Muscle of arm (tissue), 12 donors: ENCODE measurements around the gene KCNMA1. TPM values are rescaled to one million over a fixed set of nuclear protein-coding genes. Genes with fewer than 3 reads are reported as not detected.
"Not testable (repeated sequence)": the region's sequence is repeated elsewhere in the genome, so short reads cannot be mapped to it uniquely, and the experiment has no call there.

Source experiments
- DNase-seq: peaks from one replicate; pipeline ENCODE4 v3.0.0-alpha.2; 2013
- polyA plus RNA-seq, 12 donors: library from polyadenylated mRNA; unstranded; fragments of 120-200 nt; gene quantifications; one replicate each; pipeline ENCODE4 v1.2.1, GENCODE V29; 2013; ENCODE audit not compliant: insufficient read length in 12 of 12

Gene KCNMA1
- polyA plus RNA-seq, 12 donors = 12.3 to 20.1 (median 16.4) TPM; not detected in 1

DNA sequence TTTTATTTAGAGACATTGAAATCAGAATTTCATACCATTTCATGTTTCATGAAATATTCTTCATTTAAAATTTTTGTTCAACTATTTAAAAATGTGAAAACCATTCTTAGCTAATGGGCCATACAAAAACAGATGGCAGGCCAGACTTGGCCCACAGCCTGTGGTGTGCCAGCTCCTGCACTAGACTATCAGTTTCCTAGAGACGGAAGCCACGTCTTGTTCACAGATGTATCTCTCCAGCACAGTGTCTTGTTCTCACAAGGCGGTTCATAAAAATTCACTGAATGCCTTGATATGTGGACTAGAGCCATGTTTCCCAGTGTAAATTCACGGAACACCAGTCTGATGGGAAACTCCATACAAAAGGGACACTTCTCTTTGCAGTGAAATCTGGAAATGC lies 216.0 kb downstream of the KCNMA1 start:
- no peak for DNase-seq

- no peak for DNase-seq
Measured at GRCh38 chr10:77420947-77421523, 216.6 kb downstream of the KCNMA1 start.

GRCh38 chr10:77419979-77420378 lies 217.6 kb downstream of the KCNMA1 start:
- DNase-seq = no peak

DNA sequence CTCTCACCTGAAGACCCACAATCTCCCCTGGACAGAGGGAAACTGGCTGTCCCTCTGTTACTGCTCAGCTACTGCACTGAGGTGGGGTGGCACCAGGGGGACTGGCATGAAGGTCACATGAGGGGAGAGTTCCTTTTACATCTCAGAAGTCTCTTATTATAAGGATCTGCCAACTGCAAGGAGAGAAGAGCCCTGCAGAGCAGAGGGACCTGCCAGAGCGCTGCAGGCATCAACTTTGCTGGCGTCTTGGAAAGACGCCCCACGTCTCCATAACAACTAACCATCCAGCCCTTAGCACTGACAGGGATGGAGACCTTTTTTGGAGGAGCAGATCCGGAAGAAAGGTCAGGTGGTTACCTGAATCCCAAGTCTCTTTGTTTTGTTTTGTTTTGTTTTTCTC lies 218.6 kb downstream of the KCNMA1 start:
- no peak for DNase-seq

DNA sequence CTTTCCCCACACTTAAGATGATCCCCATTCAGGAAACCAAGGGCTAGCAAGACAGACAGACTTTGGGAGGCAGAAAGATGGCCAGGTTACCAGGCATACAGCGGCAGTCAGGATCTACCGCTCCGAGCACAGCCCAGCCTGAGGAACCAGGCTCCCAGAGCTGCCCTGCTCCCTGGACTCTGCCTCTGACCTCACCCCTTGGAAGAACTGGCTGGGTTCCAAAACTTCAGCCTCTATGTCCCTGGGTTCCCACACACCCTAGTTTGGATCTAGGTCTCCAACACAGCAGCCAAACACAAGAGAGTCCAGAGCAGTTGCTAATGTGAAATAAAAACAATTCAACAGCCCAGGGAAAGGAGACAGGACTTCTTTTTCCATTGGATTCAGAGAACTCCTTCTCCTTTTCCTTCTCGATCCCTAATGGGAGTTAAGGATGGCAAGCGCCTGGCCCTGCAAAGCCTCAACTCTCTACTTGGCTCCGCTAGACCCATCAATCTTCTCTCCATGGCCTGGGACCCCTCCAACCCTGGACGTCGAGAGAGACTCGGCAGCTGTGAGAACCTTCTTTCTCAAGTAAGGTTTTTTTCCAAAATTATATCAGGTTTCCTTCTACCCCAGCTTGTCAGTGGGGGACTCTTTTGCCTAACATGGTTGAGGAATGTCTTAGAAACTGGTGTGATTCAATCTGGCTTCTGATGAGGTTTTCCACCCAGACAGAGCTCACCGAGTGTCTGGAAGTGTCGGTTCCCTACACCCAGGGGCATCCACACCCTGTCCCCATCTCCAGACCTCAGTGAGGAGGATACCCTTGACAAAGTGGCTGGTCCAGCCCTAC lies 219.6 kb downstream of the KCNMA1 start:
- DNase-seq = no peak

DNA sequence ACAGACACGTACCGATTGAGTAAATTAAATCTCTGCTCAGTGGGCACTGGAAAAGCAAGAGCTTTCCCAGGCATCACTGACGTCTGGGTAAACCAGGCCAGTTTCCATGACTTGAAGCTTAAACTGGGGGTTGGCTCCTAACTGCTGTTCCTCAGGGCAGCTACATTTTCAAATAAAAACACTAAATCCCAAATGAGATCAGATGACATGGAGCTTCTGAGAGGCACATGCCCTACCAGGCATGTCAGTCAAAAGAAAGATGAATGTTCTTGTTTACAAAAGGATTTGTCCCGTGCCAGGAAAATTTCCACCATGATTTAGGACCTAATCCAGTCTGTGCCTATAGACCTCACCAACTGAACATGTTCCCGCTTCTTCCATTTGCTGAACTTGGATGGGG lies 220.2 kb downstream of the KCNMA1 start:
- DNase-seq = no peak

DNA sequence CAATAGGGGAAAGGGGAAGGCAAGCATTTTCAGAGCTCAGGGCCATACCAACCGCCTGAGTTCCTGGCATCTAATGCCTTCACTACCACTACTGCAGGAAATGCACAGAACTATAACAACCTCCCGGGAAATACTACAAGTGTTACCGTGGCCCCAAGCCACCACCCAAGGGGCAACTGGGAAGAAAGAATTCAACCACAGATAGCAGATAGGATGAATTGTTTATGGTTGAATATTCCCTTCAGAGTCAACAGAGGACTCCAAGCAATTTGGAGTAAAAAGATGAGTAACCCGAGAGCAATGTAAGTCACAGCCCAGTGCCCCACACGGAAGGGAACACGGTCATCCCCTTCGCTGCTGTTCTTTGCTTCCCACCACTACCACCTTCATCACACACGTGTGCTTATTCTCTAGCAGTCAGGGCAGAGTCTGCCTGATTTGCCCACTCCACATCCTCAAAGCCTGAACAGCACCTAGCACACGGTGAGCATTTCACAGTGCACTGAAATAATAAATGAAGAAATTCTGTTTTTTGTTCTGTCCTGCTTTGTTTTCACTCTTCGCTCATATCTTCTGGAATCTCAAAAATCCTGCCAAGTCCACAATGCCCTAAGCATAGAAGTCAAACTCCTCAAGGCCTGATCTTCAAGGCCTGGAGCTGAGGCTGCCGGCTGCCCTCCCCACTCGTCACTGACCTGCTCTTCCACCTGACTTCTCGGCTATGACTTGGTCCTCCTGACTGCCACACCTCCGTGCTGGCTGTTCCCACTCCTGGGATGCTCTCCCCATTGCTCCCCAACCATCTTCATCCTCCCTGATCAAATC lies 221.1 kb downstream of the KCNMA1 start:
- no peak for DNase-seq

DNA sequence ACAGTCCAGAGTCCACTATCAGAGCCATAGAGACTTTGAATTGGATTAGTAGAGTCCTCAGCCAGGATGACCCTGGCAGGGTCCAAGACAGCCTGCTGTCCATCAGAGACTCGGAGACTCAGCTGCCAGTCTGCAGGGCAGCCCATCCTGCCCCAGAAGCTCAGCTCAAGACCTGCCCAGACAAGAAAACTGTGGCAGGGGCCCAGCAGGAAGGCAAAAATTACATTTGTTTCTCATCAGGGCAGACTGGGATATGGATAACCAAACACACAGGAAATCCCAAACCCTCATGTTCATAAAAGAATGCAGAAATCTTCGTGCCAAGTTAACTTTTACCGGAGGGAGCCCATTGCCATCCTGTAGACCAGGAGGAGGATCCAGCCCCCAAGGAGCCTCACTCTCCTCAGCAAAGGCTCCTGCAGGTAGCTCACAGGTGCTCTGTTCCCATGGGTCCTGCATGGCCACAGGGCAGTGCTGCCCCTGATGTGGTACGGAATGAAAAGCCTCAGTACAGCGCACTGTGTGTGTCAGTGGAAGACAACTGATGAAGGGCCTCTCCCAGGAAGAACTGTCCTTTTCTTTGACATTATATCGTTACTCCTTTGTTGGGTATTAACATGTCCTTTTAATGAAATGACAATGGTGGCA lies 222.2 kb downstream of the KCNMA1 start:
- DNase-seq = no peak

- DNase-seq = no peak
Measured at GRCh38 chr10:77413231-77413630, 224.4 kb downstream of the KCNMA1 start.

GRCh38 chr10:77412573-77413133 lies 225.0 kb downstream of the KCNMA1 start:
- not testable (repeated sequence) for DNase-seq

DNA sequence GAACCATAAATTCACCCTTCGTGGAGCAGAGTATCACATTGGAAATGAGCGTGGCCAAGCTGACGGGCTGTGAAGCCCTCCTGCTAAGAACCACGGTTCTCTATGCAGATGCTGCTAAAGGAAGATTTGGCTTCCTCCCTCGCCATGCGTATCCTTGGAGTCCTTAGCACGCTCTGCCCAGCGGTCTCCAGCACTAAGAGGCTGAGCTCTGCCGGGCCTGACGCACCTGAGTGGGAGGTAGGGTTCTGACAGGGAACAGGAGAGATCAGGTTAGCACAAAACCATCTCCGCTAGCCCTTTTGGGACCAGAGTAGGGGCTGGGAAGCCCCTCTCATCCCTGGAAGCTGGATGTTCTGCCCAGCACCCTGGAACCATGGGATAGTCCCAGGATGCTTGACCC lies 225.8 kb downstream of the KCNMA1 start:
- DNase-seq = no peak

DNA sequence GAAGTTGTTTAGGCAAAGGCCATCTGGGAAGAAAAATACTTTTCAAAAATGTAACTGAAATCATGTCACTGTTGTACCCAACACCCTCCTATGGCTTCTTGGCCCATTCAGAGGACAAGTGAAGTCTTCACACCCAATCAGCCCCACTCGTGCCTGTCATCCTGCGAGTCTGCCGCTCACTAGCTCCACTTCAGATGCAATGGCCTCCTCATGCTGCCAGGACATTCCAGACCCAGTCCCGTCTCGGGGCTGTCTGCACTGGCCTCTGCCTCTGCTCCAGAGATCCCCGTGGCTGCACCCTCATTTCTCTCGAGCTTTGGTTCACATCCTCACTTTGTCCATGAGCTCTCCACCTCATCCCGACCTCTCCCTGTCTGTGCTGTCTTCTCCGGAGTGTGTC lies 227.1 kb downstream of the KCNMA1 start:
- DNase-seq = no peak

- no peak for DNase-seq
Measured at GRCh38 chr10:77409697-77410471, 227.7 kb downstream of the KCNMA1 start.

DNA sequence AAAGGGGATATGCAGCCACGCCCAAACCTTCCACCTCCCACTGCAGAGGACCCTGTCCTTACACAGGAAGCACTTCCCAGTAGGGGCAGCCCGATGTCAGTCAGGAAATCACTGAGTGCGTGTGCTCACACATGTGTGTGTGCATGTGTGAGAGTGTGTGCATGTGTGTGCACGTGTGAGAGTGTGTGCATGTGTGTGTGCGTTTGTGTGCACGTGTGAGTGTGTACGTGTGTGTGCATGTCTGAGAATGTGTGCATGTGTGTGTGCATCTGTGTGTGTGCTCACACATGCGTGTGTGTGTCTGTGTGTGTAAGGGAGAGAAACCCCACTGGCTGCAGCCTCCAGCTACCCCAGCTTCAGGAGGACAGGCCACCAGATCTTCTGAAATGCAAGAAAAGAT lies 229.3 kb downstream of the KCNMA1 start:
- DNase-seq = no peak

DNA sequence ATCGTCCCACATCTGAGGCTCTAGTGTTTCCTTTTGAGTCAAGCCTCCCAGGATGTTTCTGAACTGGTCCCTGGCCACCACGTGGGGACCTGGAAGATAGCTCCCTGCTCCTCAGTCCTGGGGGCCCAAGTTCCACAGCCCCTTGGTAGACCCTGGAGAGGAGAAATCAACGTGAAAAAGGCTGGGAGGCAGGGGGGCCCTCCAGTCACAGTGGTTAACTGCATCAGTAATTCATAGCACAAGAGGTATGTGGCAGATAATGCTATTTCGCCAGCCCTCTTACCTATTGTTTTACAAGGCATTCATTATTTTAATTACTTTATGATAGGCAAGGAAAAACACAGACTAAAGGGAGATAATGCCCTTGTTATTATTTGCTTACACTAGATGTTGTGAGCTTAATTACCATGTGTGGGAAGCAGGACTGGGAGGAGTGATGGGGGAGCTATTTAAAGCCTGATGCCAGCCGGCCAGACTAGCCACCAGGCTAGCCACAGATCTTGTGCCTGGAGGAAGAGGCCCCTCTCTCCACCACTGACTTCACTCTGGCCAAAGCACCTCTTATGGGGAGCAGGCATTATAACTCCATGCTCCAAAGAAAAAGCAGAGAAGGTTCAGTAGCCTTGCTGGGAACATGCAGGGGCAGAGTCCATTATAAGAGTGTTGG lies 230.7 kb downstream of the KCNMA1 start:
- DNase-seq = no peak

- DNase-seq = no peak
Measured at GRCh38 chr10:77405771-77406241, 231.8 kb downstream of the KCNMA1 start.

DNA sequence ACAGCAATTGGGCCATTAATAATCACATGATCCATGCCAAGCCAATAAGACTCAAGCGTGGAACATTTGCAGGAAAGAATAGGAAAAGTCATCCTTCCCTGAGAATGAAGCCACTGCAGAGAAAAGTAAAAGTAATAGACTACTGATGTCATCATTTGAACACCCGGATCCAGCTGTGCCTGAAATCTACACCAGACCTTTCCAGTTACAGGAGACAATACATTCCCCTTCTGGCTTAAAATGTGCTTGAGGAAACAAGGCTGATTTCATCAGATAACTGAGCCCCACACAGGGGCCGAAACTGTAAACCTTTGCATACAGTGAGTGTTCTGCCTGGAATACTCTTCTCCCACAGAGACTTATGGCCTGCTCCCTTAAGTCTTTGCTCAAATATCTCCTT lies 232.8 kb downstream of the KCNMA1 start:
- DNase-seq = no peak

- DNase-seq = no peak
Measured at GRCh38 chr10:77403761-77404160, 233.8 kb downstream of the KCNMA1 start.

- DNase-seq = no peak
Measured at GRCh38 chr10:77401683-77402082, 235.9 kb downstream of the KCNMA1 start.

GRCh38 chr10:77400033-77400432 lies 237.6 kb downstream of the KCNMA1 start:
- no peak for DNase-seq
